IPS DF 19.7 (cell line): ENCODE results near the gene DCD.

ENCODE experiments used
- DNase-seq: peaks from one replicate; pipeline ENCODE4 v3.0.0-alpha.2; 2013; ENCODE audit warnings: low read depth, low spot score

DCD gene

GRCh38 chr12:54608156-54608555 is 40.0 kb downstream of the DCD start:
- no peak for DNase-seq

GRCh38 chr12:54606556-54606955 is 41.6 kb downstream of the DCD start:
- no peak for DNase-seq

GRCh38 chr12:54605138-54605970 is 42.8 kb downstream of the DCD start:
- DNase-seq, result no peak

- DNase-seq, result no peak
Observed at GRCh38 chr12:54604436-54604835, 43.7 kb downstream of the DCD start.

- DNase-seq, result no peak
Observed at GRCh38 chr12:54603872-54604271, 44.3 kb downstream of the DCD start.

GRCh38 chr12:54603173-54603814 is 44.9 kb downstream of the DCD start:
- DNase-seq, result no peak

GRCh38 chr12:54602661-54603060 is 45.5 kb downstream of the DCD start:
- DNase-seq, result no peak

- DNase-seq, result no peak
Observed at GRCh38 chr12:54601841-54602240, 46.3 kb downstream of the DCD start.

- DNase-seq, result no peak
Observed at GRCh38 chr12:54598970-54599369, 49.2 kb downstream of the DCD start.

- DNase-seq, result peak; percentile 42
Observed at GRCh38 chr12:54596526-54596946, 51.6 kb downstream of the DCD start.

GRCh38 chr12:54595471-54595870 is 52.7 kb downstream of the DCD start:
- DNase-seq, result no peak
